GM20000 (cell line): Measurements from ENCODE around the gene HOXB7.

Experiments
- DNase-seq: peaks from one replicate; pipeline ENCODE4 v3.0.0; 2012; ENCODE audit warnings: low spot score
- CTCF ChIP-seq: IDR thresholded peaks from 2 replicates; pipeline ENCODE4 v1.5.1; 2012; ENCODE audit warnings: mild to moderate bottlenecking, control low read depth; ENCODE audit errors: extremely low read depth, missing control alignments

The HOXB7 gene

GRCh38 chr17:48645639-48646182 is 34.9 kb upstream of the HOXB7 start:
- DNase-seq, result peak; percentile 9
- no peak for TF ChIP-seq CTCF

GRCh38 chr17:48644910-48645557 is 34.2 kb upstream of the HOXB7 start:
- no peak for TF ChIP-seq CTCF
- peak; percentile 23 for DNase-seq

GRCh38 chr17:48644159-48644558 is 33.3 kb upstream of the HOXB7 start:
- DNase-seq, result peak; percentile 10
- no peak for TF ChIP-seq CTCF

GRCh38 chr17:48643697-48644012 is 32.8 kb upstream of the HOXB7 start:
- peak; percentile 7 for DNase-seq
- no peak for TF ChIP-seq CTCF

GRCh38 chr17:48642843-48643696 is 32.3 kb upstream of the HOXB7 start:
- DNase-seq, result peak; percentile 9
- TF ChIP-seq CTCF, result no peak

GRCh38 chr17:48642059-48642842 is 31.4 kb upstream of the HOXB7 start:
- DNase-seq, result peak; percentile 35
- TF ChIP-seq CTCF, result no peak
